Osteocyte (in vitro differentiated cells): ENCODE results near the gene PLPPR4. TPM values are rescaled to one million over a fixed set of nuclear protein-coding genes. Genes with fewer than 3 reads are reported as not detected.

ENCODE experiments used
- DNase-seq: peaks from one replicate; pipeline ENCODE4 v3.0.0; 2021; ENCODE audit warnings: mixed read lengths; ENCODE audit not compliant: unreplicated experiment; ENCODE audit errors: extremely low spot score
- H3K27ac Mint-ChIP-seq: one replicate; pipeline ENCODE4 v1.8.0; 2021; ENCODE audit warnings: mild to moderate bottlenecking, mixed read lengths; ENCODE audit not compliant: unreplicated experiment
- H3K27me3 Mint-ChIP-seq: one replicate; pipeline ENCODE4 v1.8.0; 2021; ENCODE audit warnings: mixed read lengths; ENCODE audit not compliant: unreplicated experiment
- H3K36me3 Mint-ChIP-seq: one replicate; pipeline ENCODE4 v1.8.0; 2021; ENCODE audit warnings: mixed read lengths; ENCODE audit not compliant: unreplicated experiment
- H3K4me1 Mint-ChIP-seq: one replicate; pipeline ENCODE4 v1.8.0; 2021; ENCODE audit warnings: mixed read lengths; ENCODE audit not compliant: unreplicated experiment
- H3K4me3 Mint-ChIP-seq: one replicate; pipeline ENCODE4 v1.8.0; 2021; ENCODE audit warnings: mild to moderate bottlenecking, moderate library complexity, mixed read lengths; ENCODE audit not compliant: unreplicated experiment
- H3K9me3 Mint-ChIP-seq: one replicate; pipeline ENCODE4 v1.8.0; 2021; ENCODE audit warnings: mixed read lengths; ENCODE audit not compliant: unreplicated experiment
- total RNA-seq: library from RNA; stranded (reverse); gene quantifications from 2 replicates; pipeline ENCODE4 v1.2.1, GENCODE V29; 2021
- TF ChIP-seq, protein P1 (sequence below): fragments of 200-600 bp; sonication (generic); IDR thresholded peaks from 2 replicates; pipeline ENCODE4 v1.5.0; 2021; ENCODE audit warnings: antibody characterized with exemption, mild to moderate bottlenecking, moderate library complexity

Gene PLPPR4
- total RNA-seq, 1 donor from 2014 or later = 5.2 TPM

GRCh38 chr1:99218999-99219398, 45.3 kb upstream of the PLPPR4 start:
- Mint-ChIP-seq H3K4me3 (no peak overlapping the region), H3K27ac (no peak overlapping the region), H3K9me3 (peaks cover 15% of the 10 kb centered on the region), H3K4me1 (no peaks in the 10 kb centered on the region), H3K27me3 (peaks cover 13% of the 10 kb centered on the region), H3K36me3 (no peaks in the 10 kb centered on the region)
- no peak for DNase-seq
- TF ChIP-seq, protein P1, sequence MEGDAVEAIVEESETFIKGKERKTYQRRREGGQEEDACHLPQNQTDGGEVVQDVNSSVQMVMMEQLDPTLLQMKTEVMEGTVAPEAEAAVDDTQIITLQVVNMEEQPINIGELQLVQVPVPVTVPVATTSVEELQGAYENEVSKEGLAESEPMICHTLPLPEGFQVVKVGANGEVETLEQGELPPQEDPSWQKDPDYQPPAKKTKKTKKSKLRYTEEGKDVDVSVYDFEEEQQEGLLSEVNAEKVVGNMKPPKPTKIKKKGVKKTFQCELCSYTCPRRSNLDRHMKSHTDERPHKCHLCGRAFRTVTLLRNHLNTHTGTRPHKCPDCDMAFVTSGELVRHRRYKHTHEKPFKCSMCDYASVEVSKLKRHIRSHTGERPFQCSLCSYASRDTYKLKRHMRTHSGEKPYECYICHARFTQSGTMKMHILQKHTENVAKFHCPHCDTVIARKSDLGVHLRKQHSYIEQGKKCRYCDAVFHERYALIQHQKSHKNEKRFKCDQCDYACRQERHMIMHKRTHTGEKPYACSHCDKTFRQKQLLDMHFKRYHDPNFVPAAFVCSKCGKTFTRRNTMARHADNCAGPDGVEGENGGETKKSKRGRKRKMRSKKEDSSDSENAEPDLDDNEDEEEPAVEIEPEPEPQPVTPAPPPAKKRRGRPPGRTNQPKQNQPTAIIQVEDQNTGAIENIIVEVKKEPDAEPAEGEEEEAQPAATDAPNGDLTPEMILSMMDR = no peak

DNA sequence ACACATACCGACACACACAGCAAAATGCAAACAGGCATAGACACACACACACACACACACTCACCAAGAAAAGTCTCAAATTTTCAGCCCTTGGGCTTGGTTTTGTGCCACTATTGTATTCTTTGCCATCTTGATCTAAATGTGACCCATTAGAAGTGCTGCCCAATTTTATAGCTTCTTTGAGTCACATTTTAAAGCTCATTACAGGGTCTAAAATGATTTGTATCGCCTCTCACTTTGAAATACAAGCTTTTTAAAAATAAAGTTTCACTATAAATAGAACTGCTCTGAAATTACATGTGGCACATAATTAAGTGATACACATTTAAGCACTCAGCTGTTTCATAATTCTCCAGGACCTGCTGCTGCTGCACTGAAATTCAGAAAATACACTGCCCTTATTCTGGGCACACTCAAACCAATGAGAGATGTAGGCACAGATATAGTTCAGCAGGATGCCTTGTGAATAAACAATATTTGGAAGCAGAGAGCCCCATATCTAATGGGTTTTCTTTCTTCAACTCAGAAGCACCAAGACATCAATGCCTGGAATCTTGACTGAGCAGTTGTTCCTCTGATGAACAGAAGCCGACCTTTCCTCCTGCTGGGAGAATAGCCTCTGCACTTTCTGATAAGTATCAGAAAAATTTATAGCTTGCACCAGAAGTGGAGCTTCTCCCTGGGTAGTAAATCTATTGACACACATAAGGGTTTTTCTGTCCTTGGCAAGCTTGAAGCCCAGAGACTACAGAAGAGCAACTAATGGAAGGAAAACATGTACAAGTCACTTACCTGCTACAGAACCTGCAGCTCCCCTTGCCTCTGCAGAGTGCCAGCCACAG, 37.0 kb upstream of the PLPPR4 start:
- Mint-ChIP-seq H3K4me1 (no peaks in the 10 kb centered on the region), H3K36me3 (no peaks in the 10 kb centered on the region), H3K27me3 (peaks cover 19% of the 10 kb centered on the region), H3K9me3 (no peaks in the 10 kb centered on the region), H3K4me3 (no peak overlapping the region), H3K27ac (no peak overlapping the region)
- TF ChIP-seq, protein P1 = no peak
- no peak for DNase-seq

- no peak overlapping the region for H3K27ac Mint-ChIP-seq
- H3K27me3 Mint-ChIP-seq = peaks cover 19% of the 10 kb centered on the region
- DNase-seq = no peak
- H3K9me3 Mint-ChIP-seq = no peaks in the 10 kb centered on the region
- TF ChIP-seq, protein P1 = no peak
- no peak overlapping the region for H3K4me3 Mint-ChIP-seq
- no peaks in the 10 kb centered on the region for H3K36me3 Mint-ChIP-seq
- H3K4me1 Mint-ChIP-seq = no peaks in the 10 kb centered on the region
These were observed 36.1 kb upstream of the PLPPR4 start for GRCh38 chr1:99228153-99228552.

- TF ChIP-seq, protein P1 = no peak
- Mint-ChIP-seq H3K4me1 (no peaks in the 10 kb centered on the region), H3K36me3 (no peaks in the 10 kb centered on the region), H3K27ac (no peak overlapping the region), H3K27me3 (peaks cover 19% of the 10 kb centered on the region), H3K4me3 (no peak overlapping the region), H3K9me3 (no peaks in the 10 kb centered on the region)
- no peak for DNase-seq
These were observed 35.2 kb upstream of the PLPPR4 start for GRCh38 chr1:99229122-99229521.

DNA sequence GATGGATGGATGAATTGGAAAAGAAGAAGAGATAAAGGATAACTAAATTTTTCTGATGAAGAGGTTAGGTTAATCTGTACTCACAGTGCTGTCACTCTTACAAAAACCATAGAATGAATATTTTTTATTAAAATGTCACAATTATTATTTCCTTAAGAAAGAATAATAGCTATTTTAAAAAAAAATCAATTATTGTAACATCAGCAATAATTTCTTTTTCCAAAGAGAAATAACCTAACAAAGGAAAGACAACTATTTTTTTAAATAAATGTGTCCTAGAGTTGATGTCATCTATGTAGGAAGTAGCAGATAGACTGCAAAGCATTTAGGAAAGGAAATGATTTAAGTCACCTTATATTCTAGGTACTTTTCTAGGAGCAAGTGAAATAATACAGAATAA, 33.6 kb upstream of the PLPPR4 start:
- Mint-ChIP-seq H3K36me3 (no peaks in the 10 kb centered on the region), H3K9me3 (no peaks in the 10 kb centered on the region), H3K4me1 (no peaks in the 10 kb centered on the region), H3K27ac (no peak overlapping the region), H3K27me3 (peaks cover 19% of the 10 kb centered on the region), H3K4me3 (no peak overlapping the region)
- DNase-seq = no peak
- TF ChIP-seq, protein P1 = no peak
